Amniotic epithelial cell (primary cell): ENCODE data around the gene LHX4.

Experiments
- DNase-seq: peaks from one replicate; pipeline ENCODE4 v3.0.0-alpha.2; 2010; ENCODE audit warnings: low read depth

Gene LHX4

GRCh38 chr1:180243517-180244221, 13.6 kb downstream of the LHX4 start:
- no peak for DNase-seq

DNA sequence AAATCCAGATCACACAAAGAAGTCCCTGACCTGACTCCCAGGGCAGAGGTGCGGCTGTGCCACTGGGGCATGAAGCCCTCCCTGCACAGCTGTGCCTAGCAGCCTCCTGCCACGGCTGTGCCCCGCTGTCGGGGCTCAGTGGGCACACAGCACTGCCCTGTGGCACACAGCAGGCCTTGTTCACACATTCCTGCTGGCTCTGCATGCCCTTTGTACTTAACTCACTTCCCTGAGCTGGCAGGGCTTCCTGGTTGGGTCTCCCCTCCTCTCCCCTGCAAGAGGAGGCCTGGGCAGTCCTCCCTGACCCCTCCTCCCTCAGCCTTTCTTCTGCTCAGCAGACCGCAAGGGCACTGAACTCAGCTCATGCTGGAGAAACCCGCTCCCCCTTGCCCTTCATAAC, 14.8 kb downstream of the LHX4 start:
- no peak for DNase-seq

DNA sequence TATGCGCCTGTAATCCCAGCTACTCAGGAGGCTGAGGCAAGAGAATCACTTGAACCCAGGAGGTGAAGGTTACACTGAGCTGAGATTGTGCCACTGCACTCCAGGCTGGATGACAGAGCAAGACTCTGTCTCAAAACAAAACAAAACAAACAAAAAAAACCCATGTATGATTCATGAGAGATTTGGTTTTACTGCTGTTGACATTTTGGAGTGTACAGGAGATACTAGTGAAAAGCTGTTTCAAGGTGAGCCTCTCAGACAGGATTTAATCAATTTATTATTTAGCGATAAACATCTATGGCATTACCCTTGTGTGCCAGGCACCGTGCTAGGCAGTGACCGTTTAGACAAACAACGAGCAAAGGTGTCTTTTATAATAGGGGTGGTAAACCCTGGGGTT, 16.5 kb downstream of the LHX4 start:
- no peak for DNase-seq

- peak; percentile 60 for DNase-seq
Measured at GRCh38 chr1:180247061-180247460, 17.0 kb downstream of the LHX4 start.

DNA sequence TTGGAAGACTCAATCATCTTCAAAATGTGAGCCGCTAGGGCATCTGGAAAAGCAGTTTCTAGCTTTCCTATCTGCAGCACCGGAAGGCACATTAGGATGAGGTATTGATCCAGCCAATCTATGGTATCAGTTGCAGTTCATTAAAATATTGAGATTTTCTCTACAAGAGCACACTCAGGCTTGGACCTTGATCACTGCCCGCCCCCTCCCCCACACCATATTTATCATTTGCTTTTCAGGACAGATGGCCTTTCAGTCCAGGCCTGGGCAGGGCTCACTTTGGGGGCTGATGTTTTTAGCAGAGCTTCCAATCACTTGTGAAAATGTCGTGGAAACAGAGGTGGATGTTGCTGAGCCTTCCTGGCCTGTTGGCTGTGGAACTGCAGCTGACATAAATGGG, 17.5 kb downstream of the LHX4 start:
- no peak for DNase-seq

DNA sequence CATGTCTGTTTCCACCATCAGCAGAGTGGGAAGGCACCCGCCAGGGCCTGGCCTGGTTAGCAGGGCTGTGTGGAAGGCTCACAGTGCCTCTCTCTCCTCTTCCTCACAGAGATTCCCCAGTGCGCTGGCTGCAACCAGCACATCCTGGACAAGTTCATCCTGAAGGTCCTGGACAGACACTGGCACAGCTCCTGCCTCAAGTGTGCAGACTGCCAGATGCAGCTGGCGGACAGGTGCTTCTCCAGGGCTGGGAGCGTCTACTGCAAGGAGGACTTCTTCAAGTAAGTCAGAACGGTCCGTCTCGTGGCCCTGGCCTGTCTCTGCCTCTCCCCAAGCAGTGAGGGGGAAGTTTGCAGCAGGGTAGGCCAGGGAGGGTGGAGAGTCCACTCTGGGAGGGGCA, 18.1 kb downstream of the LHX4 start:
- DNase-seq: no peak

DNA sequence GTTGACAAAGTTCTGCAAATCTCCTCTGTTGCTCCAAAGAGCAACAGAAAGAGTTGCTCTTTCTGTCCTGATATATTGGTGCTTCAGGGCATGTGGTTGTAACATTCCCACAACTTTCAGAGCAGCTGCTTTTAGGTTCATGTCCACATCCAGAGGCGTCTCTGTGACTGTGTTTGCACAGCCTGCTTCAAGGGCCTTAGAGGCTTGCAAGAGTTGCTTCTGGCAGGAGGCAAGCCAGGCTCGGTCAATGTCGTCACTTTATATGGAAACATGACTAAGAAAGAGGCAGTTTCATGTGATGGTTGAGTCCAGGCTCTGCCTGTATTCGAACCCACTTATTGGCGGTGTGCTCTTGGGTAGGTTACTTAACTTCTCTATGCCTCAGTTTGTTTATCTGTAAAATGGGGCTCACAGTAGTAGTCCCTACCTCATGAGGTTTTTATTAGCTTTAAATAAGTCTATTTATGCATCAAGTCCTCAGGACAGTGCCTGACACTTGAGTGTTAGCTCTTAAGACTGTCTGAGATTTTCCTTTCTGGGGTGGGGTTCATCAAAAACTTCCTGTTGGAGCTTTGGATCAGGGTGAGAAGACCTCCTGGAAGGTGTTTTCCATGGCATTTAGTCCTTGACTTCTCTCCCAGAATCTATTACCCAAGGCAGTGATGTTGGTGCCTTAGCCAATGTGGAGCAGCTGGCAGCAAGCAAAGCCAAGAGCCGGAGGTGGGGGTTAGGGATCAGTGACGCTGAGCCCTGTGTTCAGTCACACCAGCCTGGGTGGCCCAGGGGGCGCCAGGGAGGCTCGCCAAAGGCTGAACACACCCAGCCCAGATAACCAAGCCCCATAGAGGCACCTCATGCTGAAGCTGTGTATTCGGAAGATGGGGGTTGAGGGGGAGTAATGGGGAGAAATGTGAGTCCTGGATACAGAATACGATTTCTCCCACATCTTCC, 18.9 kb downstream of the LHX4 start:
- DNase-seq: no peak

DNA sequence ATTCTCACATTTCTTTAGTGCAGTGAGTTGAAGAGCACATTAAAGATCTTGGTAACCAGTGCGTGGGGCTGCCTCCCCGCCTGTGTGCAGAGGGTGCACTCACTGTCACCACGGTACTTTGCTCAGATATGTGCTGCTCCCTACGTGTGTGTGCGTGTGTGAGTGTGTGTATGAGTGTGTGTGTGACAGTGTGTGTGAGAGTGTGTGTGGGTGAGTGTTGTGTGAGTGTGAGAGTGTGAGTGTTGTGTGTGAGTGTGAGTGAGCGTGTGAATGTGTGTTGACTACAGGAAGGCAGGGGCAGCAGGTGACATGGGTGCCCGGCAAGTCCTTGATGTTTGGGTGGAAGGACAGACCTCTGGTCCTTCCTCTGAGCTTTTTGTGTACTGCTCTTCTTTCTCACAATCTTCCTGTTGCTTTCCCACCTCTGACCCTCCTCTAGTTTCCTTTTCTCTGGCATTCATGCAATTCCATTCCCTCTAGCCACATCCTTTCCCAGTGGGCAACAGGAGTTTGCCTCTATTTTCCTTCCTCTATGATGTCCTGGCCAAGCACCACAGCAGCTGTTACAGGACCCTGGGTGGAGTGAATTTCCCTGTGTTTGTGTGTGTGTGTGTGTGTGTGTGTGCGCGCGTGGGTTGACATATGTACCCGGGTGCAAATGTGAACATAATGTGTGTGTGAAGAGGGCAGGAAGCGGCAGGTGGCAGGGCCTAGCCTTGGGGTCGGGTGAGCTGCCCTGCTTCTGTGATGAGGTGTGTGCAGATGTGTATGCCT, 19.8 kb downstream of the LHX4 start:
- no peak for DNase-seq

- DNase-seq: no peak
Measured at GRCh38 chr1:180250499-180250770, 20.4 kb downstream of the LHX4 start.

DNA sequence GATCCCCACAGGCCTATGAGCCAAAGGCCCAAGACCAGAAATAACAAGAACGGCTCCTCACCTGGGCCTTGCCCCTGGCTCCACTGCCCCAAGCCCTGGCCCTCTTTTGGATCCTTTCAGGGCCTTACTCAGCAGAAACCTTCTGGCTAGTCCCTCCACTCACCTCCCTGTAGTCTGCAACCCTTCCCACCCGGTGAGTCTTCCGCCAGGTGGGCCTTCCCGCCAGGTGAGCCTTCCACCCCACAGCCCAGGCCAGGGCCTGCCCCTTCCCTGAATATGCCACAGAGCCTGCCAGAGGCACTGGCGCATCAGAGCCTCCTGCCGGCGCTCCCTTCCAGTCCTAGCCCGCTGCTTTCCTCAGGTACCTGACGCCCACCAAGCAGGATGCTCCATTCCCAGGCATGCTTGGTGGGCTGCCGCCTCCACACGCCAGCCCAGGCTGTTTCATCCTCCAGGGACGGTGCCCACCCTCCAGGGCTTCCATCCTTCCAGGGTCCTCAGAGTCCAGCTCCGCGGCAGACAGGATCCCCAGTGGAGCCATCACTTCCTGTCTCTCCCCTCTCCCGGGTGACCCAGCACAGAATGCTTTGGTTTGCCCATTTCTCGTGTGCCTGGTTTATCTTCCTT, 20.9 kb downstream of the LHX4 start:
- no peak for DNase-seq

GRCh38 chr1:180251526-180252305, 21.7 kb downstream of the LHX4 start:
- no peak for DNase-seq

DNA sequence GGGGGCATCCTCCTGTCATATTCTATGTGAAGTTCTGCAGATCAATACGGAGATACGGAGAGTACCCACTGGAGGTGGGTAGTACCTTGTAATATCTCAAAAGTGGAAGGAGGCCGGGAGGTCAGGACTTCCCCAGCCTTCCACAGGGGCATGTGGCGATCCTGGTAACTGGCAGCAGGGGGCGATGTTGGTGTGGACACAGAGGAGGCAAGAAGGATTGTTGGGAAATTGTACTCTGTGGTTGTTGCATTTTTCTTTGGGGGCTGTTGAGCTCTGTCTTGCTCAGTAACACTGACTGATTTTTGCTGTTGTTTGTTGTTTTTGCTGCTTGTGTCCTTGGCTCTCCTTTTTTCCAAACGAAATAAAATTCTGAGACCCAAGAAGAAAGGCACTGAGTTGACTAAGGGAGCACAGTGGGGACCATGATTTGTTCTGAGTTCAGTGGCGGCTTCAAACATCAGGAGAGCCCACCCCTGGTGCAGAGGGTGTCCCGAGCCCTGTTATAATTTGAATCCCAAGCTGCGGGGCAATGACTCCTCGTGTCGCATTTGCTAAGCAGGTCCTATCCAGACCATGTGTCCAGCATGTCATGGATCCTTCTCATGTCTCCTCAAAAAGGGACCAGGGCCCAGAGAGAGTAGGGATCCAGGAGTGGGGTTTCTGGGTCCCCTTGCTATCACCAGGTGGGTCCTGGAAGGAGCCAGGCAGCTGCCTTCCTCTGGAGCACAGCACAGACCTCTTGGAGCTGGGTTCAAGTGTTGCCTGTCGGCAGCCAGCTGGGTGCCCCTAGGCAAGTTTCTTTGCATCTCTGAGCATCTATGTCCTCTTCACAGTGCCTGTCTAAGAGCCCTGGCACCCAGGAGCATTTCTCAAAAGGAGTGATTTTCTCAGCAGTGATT, 22.8 kb downstream of the LHX4 start:
- peak; percentile 73 for DNase-seq

- DNase-seq: no peak
Measured at GRCh38 chr1:180253585-180254495, 23.8 kb downstream of the LHX4 start.

DNA sequence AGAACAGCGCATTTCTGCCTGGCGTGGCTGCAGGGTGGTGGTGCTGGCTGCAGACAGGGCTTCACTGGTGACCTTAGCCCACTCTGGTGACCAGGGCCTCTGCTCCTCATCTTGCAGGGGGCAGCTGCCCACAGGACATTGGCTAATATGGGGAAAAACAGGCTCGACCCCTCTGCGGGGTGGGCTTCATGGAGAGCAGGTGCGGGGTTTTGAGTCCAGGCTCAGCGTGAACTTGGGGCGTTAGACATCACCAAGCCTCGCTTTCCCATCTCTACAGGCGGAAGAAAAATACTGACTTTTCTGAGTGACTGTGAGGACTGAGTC, 24.4 kb downstream of the LHX4 start:
- DNase-seq: no peak

DNA sequence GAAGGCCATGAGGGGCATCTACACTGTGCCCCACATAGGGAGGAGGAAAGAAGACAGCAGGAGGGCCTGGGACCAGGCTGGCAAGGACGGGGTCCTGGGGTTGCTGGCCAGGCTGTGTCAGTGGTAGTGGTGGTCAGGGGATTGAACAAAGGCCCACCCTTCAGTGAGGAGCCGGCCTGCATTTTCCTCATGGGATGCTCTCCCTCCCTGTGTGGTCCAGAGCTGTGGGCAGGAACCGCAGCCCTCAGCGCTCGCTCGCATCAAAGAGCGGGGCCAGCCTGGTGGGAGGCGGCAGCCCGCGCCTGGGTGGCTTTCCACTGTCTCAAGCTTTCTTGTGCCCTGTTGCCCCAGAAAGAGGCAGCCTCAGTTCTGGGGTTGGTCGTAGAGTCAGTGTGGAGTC, 24.8 kb downstream of the LHX4 start:
- DNase-seq: no peak

DNA sequence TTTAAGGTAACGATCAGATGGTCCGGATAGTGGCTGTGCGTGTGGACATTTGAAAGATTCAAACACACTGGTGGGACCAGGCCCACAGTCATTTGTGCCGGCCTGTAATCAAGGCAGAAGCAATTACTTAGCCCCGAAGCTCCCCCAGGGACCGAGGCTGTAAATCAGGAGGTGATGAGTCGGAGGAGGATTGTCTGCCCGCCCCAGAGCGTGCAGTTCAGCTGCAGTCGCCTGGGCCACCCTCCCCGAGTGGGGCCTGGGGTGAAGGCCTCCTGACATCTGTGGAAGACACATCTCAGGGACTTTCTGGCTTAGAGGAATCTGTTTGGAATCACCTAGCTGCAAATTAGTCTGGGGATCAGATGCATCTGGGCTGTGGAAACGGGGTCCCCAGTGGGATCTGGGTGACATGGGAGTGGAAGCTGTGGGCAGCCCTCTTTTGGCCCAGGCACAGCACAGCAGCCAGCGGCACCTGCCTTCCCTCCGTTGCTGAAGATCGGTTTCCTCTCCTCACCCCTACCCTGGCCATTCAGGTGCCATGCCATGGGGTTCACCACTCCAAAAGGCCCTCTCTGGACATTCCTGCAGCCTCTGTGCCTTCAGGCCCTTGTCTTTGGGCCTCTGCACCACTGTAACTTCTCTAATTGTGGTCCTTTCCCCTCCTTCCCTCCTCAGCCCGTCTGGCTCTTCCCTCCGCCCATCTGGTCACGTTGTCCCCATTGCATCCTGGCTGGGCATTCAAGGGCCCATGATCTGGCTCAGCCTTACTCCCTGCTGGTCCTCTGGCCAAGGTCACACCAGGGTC, 25.7 kb downstream of the LHX4 start:
- no peak for DNase-seq

DNA sequence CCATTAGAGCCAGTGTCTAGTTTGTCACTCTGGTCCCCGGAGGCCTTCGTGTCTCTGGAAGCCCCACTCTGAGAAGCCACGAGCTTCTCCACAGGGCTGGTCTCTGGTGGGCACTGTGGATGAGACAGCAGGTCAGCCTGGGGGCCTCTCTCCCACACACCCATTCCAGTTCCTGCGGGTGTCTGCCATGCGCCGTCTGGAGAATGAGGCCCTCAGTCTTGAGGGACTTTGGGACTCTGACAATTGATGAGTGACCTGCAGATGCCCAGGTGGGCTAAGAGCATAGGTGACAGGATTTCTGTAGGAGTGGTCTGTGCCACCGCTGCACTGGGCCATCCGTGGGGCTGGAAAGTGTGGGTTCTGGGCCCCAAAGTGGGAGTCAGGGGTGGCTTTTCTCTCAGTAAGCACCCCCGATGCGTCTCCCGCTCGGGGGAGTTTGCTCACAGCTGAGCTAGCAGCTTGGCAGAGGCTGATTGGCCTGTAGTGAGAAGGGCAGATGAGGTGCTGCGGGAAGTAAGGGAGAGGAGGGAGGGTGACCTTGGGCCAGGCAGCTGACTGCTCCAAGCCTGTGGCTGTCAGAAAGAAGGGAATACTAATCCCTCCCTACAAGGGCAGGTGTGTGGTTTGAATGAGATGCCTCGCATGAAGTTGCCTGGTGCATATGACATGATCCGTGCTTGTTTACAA, 26.4 kb downstream of the LHX4 start:
- peak; percentile 21 for DNase-seq

DNA sequence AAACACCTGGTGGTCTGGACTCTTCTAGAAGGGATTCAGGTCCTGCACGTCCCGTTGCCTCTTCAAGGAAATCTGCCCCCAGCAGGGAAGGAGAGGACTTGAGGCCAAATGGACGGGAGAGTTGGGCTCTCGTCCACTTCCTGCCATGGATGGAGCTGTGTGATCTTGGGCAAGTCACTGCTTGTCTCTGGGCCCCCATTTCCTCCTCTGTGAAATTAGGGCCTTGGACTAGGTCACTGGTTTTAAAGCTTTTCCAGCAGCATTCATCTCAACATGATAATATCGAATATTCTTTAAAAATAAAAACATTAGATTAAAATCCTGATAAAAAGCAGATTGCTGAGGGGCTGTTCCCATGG, 26.9 kb downstream of the LHX4 start:
- DNase-seq: no peak
